ENCODE data around the gene HCFC1. TPM values are rescaled to one million over a fixed set of nuclear protein-coding genes. Genes with fewer than 3 reads are reported as not detected.
A peak's percentile ranks its signal among the peaks of the same experiment; 100 is the strongest.

The HCFC1 gene
- total and polyA plus RNA-seq, 5 experiments from 2014 or later, result 3.3 to 64.9 (median 11.9) TPM

GRCh38 chrX:153910446-153910845 is 61.2 kb downstream of the HCFC1 start:
- Mint-ChIP-seq H3K4me3 (no peak overlapping the region), H3K9me3 (peaks cover 0 to 3% (median 0%) of the 10 kb centered on the region in 9 donors), H3K36me3 (peaks cover 0 to 36% (median 5%) of the 10 kb centered on the region in 3 donors), H3K4me1 (peaks cover 7 to 31% (median 18%) of the 10 kb centered on the region in 4 donors), H3K27ac (no peak overlapping the region), H3K27me3 (no peaks in the 10 kb centered on the region)
- no peak for ATAC-seq
- POLR2A ChIA-PET, result interaction anchor here (0.7 to 11.6 kb wide), 4 partner anchors 14 to 46 kb away, joined by 3 to 144 read pairs (median 4); partner anchors contain the start of gene ARHGAP4
- no peak for DNase-seq

GRCh38 chrX:153909980-153910360 is 61.6 kb downstream of the HCFC1 start:
- Mint-ChIP-seq H3K27ac (peak overlapping the region in 1 of 10 donors; percentile 55), H3K9me3 (peaks cover 0 to 3% (median 0%) of the 10 kb centered on the region in 9 donors), H3K27me3 (no peaks in the 10 kb centered on the region), H3K4me1 (peaks cover 7 to 34% (median 20%) of the 10 kb centered on the region in 4 donors), H3K4me3 (peak overlapping the region in 1 of 10 donors; percentile 26), H3K36me3 (peaks cover 0 to 35% (median 5%) of the 10 kb centered on the region in 3 donors)
- POLR2A ChIA-PET, result interaction anchor here (1.0 to 11.6 kb wide), 4 partner anchors 8 to 32 kb away, joined by 4 to 144 read pairs (median 4); partner anchors contain the start of gene ARHGAP4
- ATAC-seq (no peak), DNase-seq (no peak)

DNA sequence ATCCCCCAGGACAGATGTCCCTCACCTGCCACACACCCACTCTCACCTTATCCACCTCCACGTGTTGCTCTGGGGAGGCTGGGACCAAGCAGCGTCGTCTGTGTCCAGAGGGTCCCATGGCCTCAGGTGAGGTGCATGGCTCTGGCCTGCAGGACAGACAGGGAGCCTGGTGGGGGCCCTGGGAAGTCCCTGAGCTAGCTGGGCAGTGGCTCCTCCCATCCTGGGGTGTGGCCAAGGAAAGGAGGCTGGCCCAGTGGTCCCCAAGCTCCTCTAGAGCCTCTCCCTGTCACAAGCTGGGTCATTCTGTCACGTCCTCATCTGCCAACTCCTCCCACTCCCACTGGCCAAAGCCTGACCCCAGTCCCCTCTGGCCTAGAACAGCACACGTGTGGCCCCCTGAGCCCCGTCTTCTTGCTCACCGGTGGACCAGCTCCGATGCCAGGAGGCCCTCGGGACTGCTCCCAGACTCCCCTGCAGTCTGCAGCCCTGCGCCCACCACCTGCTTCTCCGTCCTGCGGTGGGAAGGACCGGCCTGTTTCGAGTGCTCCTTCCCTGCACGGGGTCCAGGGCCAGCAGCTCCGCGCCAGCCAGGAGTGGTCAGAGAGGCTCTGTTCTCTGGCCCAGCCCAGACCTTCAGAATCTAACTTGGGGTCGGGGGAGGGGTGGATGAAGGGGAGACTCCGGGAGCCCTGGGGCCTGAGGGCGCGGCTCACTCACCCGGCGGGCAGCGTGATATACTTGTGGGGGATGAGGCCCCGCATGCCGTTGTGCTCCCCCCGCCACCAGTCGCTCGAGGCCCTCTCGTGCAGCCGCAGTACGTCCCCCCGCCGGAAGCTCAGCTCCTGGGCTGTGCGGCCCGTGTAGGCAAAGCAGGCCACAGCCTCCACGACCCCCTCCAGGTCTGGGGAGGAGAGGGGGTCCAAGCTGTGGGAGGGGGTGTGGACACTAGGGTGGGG is 62.3 kb downstream of the HCFC1 start:
- POLR2A ChIA-PET, result interaction anchor here (1.0 to 11.6 kb wide), 4 partner anchors 9 to 32 kb away, joined by 4 to 144 read pairs (median 4); partner anchors contain the start of gene ARHGAP4
- Mint-ChIP-seq H3K27ac (no peak overlapping the region), H3K36me3 (peaks cover 0 to 29% (median 5%) of the 10 kb centered on the region in 3 donors)

GRCh38 chrX:153908219-153908860 is 63.3 kb downstream of the HCFC1 start:
- POLR2A ChIA-PET, result interaction anchor here (1.2 to 11.6 kb wide), 2 partner anchors 8 to 16 kb away, joined by 4 to 144 read pairs; partner anchors contain the start of gene ARHGAP4
- ATAC-seq (no peak), DNase-seq (no peak)
- peaks cover 0 to 24% (median 5%) of the 10 kb centered on the region in 3 donors for H3K36me3 Mint-ChIP-seq
- peaks cover 15 to 42% (median 32%) of the 10 kb centered on the region in 4 donors for H3K4me1 Mint-ChIP-seq
- peaks cover 0 to 3% (median 0%) of the 10 kb centered on the region in 9 donors for H3K9me3 Mint-ChIP-seq
- H3K27ac Mint-ChIP-seq, result peak overlapping the region in 2 of 10 donors; percentile 49 to 65
- no peak overlapping the region for H3K4me3 Mint-ChIP-seq
- no peaks in the 10 kb centered on the region for H3K27me3 Mint-ChIP-seq

More for the DNA sequence above, 62.3 kb downstream of the HCFC1 start:
- Mint-ChIP-seq H3K9me3 (peaks cover 0 to 3% (median 0%) of the 10 kb centered on the region in 9 donors), H3K4me3 (no peak overlapping the region), H3K4me1 (peaks cover 8 to 35% (median 24%) of the 10 kb centered on the region in 4 donors), H3K27me3 (no peaks in the 10 kb centered on the region)
- ATAC-seq, result no peak
- DNase-seq, result no peak

DNA sequence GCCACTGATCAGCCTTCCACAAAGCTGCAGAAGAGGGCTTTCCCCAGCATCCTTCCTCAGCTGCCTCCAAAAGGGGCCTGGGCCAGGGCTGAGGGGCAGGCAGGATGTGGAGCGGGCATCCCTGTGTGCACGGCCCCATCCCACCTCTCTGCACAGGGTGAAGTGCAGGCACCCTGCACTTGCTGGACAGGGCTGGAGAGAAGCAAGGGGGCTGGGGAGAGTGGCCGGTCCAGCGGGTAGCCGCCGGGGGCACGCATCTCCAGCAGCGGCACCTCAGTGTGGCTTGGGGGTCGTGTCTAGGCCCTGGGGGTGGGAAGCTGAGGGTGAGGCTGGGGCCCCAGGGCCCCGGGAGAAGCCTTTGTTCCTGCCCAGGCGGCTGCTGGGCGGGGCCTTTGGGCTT is 64.2 kb downstream of the HCFC1 start:
- no peaks in the 10 kb centered on the region for H3K27me3 Mint-ChIP-seq
- peak overlapping the region in 1 of 10 donors; percentile 59 for H3K27ac Mint-ChIP-seq
- POLR2A ChIA-PET, result interaction anchor here (1.0 to 11.6 kb wide), 3 partner anchors 17 to 113 kb away, joined by 4 to 144 read pairs (median 14); partner anchors contain the start of genes ARHGAP4, RENBP and SSR4
- H3K4me1 Mint-ChIP-seq, result peaks cover 19 to 51% (median 40%) of the 10 kb centered on the region in 4 donors
- H3K4me3 Mint-ChIP-seq, result no peak overlapping the region
- H3K9me3 Mint-ChIP-seq, result peaks cover 0 to 3% (median 0%) of the 10 kb centered on the region in 9 donors
- H3K36me3 Mint-ChIP-seq, result peaks cover 0 to 20% (median 5%) of the 10 kb centered on the region in 3 donors
- DNase-seq (no peak), ATAC-seq (no peak)

DNA sequence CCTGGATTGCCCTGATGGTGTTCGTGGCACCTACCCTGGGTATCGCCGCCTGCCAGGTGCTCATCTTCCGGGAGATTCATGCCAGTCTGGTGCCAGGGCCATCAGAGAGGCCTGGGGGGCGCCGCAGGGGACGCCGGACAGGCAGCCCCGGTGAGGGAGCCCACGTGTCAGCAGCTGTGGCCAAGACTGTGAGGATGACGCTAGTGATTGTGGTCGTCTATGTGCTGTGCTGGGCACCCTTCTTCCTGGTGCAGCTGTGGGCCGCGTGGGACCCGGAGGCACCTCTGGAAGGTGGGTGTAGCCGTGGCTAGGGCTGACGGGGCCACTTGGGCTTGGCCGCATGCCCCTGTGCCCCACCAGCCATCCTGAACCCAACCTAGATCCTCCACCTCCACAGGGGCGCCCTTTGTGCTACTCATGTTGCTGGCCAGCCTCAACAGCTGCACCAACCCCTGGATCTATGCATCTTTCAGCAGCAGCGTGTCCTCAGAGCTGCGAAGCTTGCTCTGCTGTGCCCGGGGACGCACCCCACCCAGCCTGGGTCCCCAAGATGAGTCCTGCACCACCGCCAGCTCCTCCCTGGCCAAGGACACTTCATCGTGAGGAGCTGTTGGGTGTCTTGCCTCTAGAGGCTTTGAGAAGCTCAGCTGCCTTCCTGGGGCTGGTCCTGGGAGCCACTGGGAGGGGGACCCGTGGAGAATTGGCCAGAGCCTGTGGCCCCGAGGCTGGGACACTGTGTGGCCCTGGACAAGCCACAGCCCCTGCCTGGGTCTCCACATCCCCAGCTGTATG is 65.3 kb downstream of the HCFC1 start:
- Mint-ChIP-seq H3K9me3 (no peaks in the 10 kb centered on the region), H3K27ac (peak overlapping the region in 9 of 10 donors; percentile 26 to 87 (median 82)), H3K4me3 (peak overlapping the region in 2 of 10 donors; percentile 22 to 34), H3K4me1 (peaks cover 22 to 49% (median 44%) of the 10 kb centered on the region in 4 donors), H3K27me3 (no peaks in the 10 kb centered on the region), H3K36me3 (peaks cover 0 to 12% (median 0%) of the 10 kb centered on the region in 3 donors)
- POLR2A ChIA-PET, result interaction anchor here (0.7 to 11.6 kb wide), 9 partner anchors 9 to 112 kb away, joined by 3 to 144 read pairs (median 3); partner anchors contain the start of genes ARHGAP4, IDH3G, RENBP and SSR4
- DNase-seq (peak in 1 of 10 donors; percentile 10), ATAC-seq (peak; percentile 32 to 57)

- Mint-ChIP-seq H3K4me3 (peak overlapping the region in 3 of 10 donors; percentile 3 to 52 (median 34)), H3K27me3 (no peaks in the 10 kb centered on the region), H3K4me1 (peaks cover 27 to 56% (median 51%) of the 10 kb centered on the region in 4 donors), H3K9me3 (no peaks in the 10 kb centered on the region), H3K27ac (peak overlapping the region in 9 of 10 donors; percentile 26 to 87 (median 82)), H3K36me3 (peaks cover 0 to 12% (median 0%) of the 10 kb centered on the region in 3 donors)
- POLR2A ChIA-PET, result interaction anchor here (1.2 to 11.6 kb wide), 5 partner anchors 10 to 111 kb away, joined by 3 to 144 read pairs (median 4); partner anchors contain the start of genes ARHGAP4, IDH3G, RENBP and SSR4
- ATAC-seq (no peak), DNase-seq (no peak)
Observed at GRCh38 chrX:153905481-153906095, 66.0 kb downstream of the HCFC1 start.

DNA sequence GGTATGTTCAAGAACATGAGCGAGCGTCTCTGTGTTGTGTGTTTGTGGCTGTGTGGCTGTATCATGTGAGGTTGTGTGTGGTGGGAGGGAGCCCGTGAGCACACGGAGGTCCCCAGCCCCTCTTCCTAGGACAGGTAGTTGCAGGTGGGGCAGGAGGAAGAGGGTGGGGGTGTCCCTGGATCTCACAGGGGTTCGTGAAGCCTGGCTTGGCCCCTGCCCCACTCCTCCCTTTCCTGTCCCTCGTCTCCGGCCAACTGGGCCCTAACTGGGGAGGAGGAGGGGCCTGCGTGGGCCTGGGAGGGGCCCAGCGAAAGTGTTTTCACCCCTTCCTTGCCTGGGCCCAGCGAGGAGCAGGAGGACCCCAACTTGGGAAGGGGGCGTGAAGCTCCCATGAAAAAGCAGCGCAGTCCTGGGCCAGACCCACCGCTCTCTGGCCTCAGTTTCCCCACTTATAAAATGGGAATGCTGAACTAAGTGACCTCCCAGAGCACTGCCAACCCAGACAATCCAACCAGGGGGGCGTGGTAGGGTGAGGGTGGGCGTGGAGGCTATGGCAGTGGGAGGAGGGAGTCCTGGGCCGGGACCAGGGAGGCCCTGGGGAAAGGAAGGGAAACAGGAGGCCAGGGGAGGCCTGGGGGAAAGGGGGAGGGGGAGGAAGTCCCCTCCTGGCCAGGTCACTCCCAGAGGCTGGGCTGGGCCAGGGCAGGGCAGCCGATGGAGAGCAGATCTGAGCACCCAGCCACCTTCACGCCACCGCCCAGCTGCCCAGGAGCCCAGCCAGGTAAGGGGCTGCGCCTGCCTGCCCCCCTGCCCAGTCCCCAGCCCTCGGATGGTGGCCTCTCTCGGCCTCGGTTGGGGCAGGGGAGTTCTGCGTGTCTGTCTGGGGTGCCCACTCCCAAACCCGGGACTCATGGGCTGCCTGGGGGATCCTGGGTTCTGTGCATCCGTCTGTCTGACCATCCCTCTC is 67.3 kb downstream of the HCFC1 start, which contains the start of gene AVPR2:
Gene AVPR2 (plus strand): TSS at position 683 of the 967 bp plus-strand sequence. CDS start 473 bp downstream, outside the sequence.
- peaks cover 0 to 1% (median 0%) of the 10 kb centered on the region in 5 donors for H3K27me3 Mint-ChIP-seq
- H3K27ac Mint-ChIP-seq, result peak within 1 kb of the TSS; percentile 53 to 97 (median 75)
- H3K36me3 Mint-ChIP-seq, result peaks cover 0 to 7% (median 0%) of the 10 kb centered on the region in 3 donors
- ATAC-seq (peak; percentile 11 to 48), DNase-seq (no peak)
- peaks cover 0 to 3% (median 0%) of the 10 kb centered on the region in 9 donors for H3K9me3 Mint-ChIP-seq
- peaks cover 27 to 58% (median 51%) of the 10 kb centered on the region in 4 donors for H3K4me1 Mint-ChIP-seq
- peak within 1 kb of the TSS; percentile 36 to 75 (median 62) for H3K4me3 Mint-ChIP-seq
- POLR2A ChIA-PET, result interaction anchor here (0.8 to 11.6 kb wide), 5 partner anchors 10 to 112 kb away, joined by 3 to 144 read pairs (median 3); partner anchors contain the start of gene ARHGAP4

DNA sequence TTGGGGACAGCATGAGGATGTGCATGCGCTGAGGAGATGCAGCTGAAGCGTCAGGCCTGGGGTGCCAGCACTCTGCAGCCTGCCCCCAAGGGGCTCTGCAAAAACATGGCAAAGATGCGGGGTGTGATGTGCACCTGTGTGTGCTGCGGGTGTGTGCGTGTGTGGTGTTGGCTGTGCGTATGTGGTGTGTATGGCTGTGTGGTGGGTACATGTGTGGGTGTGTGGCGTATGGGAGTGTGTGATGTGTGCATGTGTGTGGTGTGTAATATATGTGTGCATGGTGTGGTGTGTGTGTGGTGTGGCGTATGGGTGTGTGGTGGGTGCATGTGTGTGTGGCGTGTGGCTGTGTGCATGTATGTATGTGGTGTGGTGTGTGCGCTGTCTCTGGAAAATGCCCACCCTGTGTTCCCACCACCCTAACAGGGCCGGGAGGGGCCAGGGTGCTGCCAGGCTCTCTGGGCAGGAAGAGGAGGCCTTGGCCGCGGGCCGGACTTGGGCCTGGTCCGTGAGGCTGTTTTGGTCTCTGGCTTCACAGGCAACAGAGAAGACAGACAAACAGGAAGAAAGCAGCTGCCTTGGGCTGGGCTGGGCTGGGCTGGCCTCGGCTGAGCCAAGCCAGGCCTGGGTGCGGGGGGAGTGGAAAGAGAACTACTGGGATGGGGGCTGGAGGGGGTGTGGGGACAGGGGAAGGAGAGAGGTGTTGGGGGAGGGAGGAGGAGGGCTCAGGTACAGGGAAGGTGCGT is 68.2 kb downstream of the HCFC1 start:
- Mint-ChIP-seq H3K27me3 (peaks cover 0 to 1% (median 0%) of the 10 kb centered on the region in 5 donors), H3K27ac (peak overlapping the region in 9 of 10 donors; percentile 52 to 97 (median 72)), H3K4me1 (peaks cover 27 to 58% (median 51%) of the 10 kb centered on the region in 4 donors), H3K36me3 (peaks cover 0 to 3% (median 0%) of the 10 kb centered on the region in 3 donors), H3K4me3 (peak overlapping the region; percentile 36 to 75 (median 62)), H3K9me3 (peaks cover 0 to 6% (median 0%) of the 10 kb centered on the region in 9 donors)
- ATAC-seq, result peak in 1 of 2 donors; percentile 5
- DNase-seq, result no peak
- POLR2A ChIA-PET, result interaction anchor here (0.6 to 11.6 kb wide), 6 partner anchors 10 to 872 kb away, joined by 3 to 144 read pairs (median 3); partner anchors contain the start of gene ARHGAP4
